GM12878 (cell line): ENCODE measurements around the gene HSD17B1.

Source experiments
- POLR2A ChIP-seq: IDR thresholded peaks from 2 replicates; pipeline ENCODE4 v1.6.1; 2011; ENCODE audit warnings: low read depth, mild to moderate bottlenecking, low read length
- YY1 ChIP-seq: IDR thresholded peaks from 2 replicates; pipeline ENCODE4 v1.6.1; 2011; ENCODE audit warnings: low read depth, mild to moderate bottlenecking, low read length
- TF ChIP-seq, protein P1 (sequence below), 3 experiments: IDR thresholded peaks in 2 of 3; conservative IDR thresholded peaks in 1 of 3; 2 replicates each; pipeline ENCODE4 v1.5.1; 2011; ENCODE audit warnings: low read depth in 3 of 3, low read length in 3 of 3, mild to moderate bottlenecking in 3 of 3, control low read depth in 2 of 3, moderate library complexity in 2 of 3, inconsistent platforms in 1 of 3, mixed read lengths in 1 of 3; ENCODE audit not compliant: control insufficient read depth in 2 of 3, insufficient read depth in 1 of 3; ENCODE audit errors: extremely low read depth in 1 of 3

DNA sequence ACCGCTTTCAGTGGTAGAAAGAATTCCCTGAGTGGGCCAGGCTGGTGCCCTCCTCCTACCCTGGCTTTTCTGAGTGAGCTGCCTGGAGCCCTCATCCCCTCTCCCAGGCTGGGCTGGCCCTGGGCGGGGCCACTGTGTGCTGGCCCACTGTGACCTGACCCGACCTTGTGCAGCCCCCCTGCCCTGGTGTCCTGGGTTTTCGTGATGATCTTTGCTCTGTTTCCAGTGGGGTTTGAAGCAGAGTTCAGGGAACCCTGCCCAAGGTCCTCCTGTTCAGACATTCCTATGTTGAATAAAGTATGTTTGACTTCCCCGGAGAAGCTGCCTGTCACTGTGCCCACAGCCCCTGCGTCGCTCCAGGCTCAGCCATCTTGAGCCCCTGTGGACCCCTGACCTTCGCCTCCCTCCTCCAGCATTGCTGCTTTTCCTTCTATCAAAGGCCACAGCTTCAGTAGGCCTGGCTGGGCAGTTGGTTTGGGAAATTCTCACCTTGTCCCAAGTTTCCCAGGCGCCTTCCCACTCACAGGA lies 30.4 kb upstream of the HSD17B1 start:
- TF ChIP-seq, protein P1, sequence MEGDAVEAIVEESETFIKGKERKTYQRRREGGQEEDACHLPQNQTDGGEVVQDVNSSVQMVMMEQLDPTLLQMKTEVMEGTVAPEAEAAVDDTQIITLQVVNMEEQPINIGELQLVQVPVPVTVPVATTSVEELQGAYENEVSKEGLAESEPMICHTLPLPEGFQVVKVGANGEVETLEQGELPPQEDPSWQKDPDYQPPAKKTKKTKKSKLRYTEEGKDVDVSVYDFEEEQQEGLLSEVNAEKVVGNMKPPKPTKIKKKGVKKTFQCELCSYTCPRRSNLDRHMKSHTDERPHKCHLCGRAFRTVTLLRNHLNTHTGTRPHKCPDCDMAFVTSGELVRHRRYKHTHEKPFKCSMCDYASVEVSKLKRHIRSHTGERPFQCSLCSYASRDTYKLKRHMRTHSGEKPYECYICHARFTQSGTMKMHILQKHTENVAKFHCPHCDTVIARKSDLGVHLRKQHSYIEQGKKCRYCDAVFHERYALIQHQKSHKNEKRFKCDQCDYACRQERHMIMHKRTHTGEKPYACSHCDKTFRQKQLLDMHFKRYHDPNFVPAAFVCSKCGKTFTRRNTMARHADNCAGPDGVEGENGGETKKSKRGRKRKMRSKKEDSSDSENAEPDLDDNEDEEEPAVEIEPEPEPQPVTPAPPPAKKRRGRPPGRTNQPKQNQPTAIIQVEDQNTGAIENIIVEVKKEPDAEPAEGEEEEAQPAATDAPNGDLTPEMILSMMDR (IDR thresholded peaks at IDR 0.05 in 2 of 3, conservative IDR thresholded peaks at IDR 0.05 in 1 of 3; ENCODE audit: control insufficient read depth in 2 of 3, extremely low read depth in 1 of 3, insufficient read depth in 1 of 3, low read depth in 3 of 3, low read length in 3 of 3) = no peak
- no peak for TF ChIP-seq YY1
- TF ChIP-seq POLR2A = no peak; the same call in 1 of the 2 replicates
